Umbilical cord (tissue), 2 donors: ENCODE results near the gene CNRIP1. TPM values are rescaled to one million over a fixed set of nuclear protein-coding genes. Genes with fewer than 3 reads are reported as not detected.
A peak's percentile ranks its signal among the peaks of the same experiment; 100 is the strongest.
"Not testable (repeated sequence)": the region's sequence is repeated elsewhere in the genome, so short reads cannot be mapped to it uniquely, and the experiment has no call there.

Experiments used
- DNase-seq: peaks from one replicate; pipeline ENCODE4 v3.0.0-alpha.2; 2015; ENCODE audit warnings: low spot score
- total RNA-seq: library from RNA; depleted of rRNA; stranded (reverse); fragments of >200 nt; gene quantifications from one replicate; pipeline ENCODE4 v1.2.3, GENCODE V29; 2014; ENCODE audit warnings: low replicate concordance; ENCODE audit not compliant: insufficient read depth

The CNRIP1 gene
- total RNA-seq, 1 donor from 2014 or later, result 38.3 TPM

- DNase-seq, result no peak
Observed at GRCh38 chr2:68340226-68341061, 20.7 kb upstream of the CNRIP1 start.

- DNase-seq, result no peak
Observed at GRCh38 chr2:68336192-68336591, 16.4 kb upstream of the CNRIP1 start.

GRCh38 chr2:68333931-68334330, 14.2 kb upstream of the CNRIP1 start:
- DNase-seq, result no peak

GRCh38 chr2:68333009-68333408, 13.3 kb upstream of the CNRIP1 start:
- no peak for DNase-seq

- DNase-seq, result peak; percentile 13
Observed at GRCh38 chr2:68330691-68331090, 10.9 kb upstream of the CNRIP1 start.

- DNase-seq, result no peak
Observed at GRCh38 chr2:68328901-68329300, 9.2 kb upstream of the CNRIP1 start.

- no peak for DNase-seq
Observed at GRCh38 chr2:68325056-68325455, 5.3 kb upstream of the CNRIP1 start.

GRCh38 chr2:68320118-68320641, 431 bp upstream of the CNRIP1 start:
- no peak for DNase-seq

- no peak for DNase-seq
Observed at GRCh38 chr2:68318914-68319397, 793 bp downstream of the CNRIP1 start.

- peak; percentile 39 for DNase-seq
Observed at GRCh38 chr2:68317971-68318913, 1.5 kb downstream of the CNRIP1 start.

GRCh38 chr2:68316111-68316510, 3.6 kb downstream of the CNRIP1 start:
- DNase-seq, result no peak

- DNase-seq, result no peak
Observed at GRCh38 chr2:68311033-68311432, 8.7 kb downstream of the CNRIP1 start.

GRCh38 chr2:68309426-68309825, 10.3 kb downstream of the CNRIP1 start:
- no peak for DNase-seq

- not testable (repeated sequence) for DNase-seq
Observed at GRCh38 chr2:68303902-68304272, 15.9 kb downstream of the CNRIP1 start.

GRCh38 chr2:68303033-68303901, 16.5 kb downstream of the CNRIP1 start:
- DNase-seq, result no peak

- no peak for DNase-seq
Observed at GRCh38 chr2:68302281-68302875, 17.4 kb downstream of the CNRIP1 start.

- DNase-seq, result no peak
Observed at GRCh38 chr2:68295516-68295915, 24.2 kb downstream of the CNRIP1 start.

GRCh38 chr2:68294913-68295312, 24.8 kb downstream of the CNRIP1 start:
- no peak for DNase-seq

- DNase-seq, result no peak
Observed at GRCh38 chr2:68294187-68294586, 25.6 kb downstream of the CNRIP1 start.

GRCh38 chr2:68293755-68294154, 26.0 kb downstream of the CNRIP1 start:
- no peak for DNase-seq

- DNase-seq, result no peak
Observed at GRCh38 chr2:68293024-68293423, 26.7 kb downstream of the CNRIP1 start.
